ENCODE measurements around the gene SDC1.

SDC1 gene

GRCh38 chr2:20184067-20184938 lies 40.6 kb downstream of the SDC1 start:
- peak; percentile 33 for DNase-seq (ENCODE audit: low read depth)
- H3K4me3 ChIP-seq (ENCODE audit: low read depth, low read length), result no peak overlapping the region
- TF ChIP-seq MAX (IDR thresholded peaks at IDR 0.05; ENCODE audit: low read depth, low read length) (no peak), POLR2A (IDR thresholded peaks at IDR 0.05; ENCODE audit: extremely low read depth, insufficient read length) (no peak), MYC (IDR thresholded peaks at IDR 0.05; ENCODE audit: low read depth, low read length) (no peak), CTCF (IDR thresholded peaks at IDR 0.05; ENCODE audit: low read depth, low read length) (no peak)

- DNase-seq (ENCODE audit: low read depth), result no peak
- no peak for TF ChIP-seq MYC (IDR thresholded peaks at IDR 0.05; ENCODE audit: low read depth, low read length)
- H3K4me3 ChIP-seq (ENCODE audit: low read depth, low read length), result no peak overlapping the region
Measured at GRCh38 chr2:20183373-20183772, 41.6 kb downstream of the SDC1 start.

- peak; percentile 22 for DNase-seq (ENCODE audit: low read depth)
Measured at GRCh38 chr2:20182241-20182931, 42.5 kb downstream of the SDC1 start.

GRCh38 chr2:20181761-20182160 lies 43.2 kb downstream of the SDC1 start:
- TF ChIP-seq MYC (IDR thresholded peaks at IDR 0.05; ENCODE audit: low read depth, low read length) (no peak), MAX (IDR thresholded peaks at IDR 0.05; ENCODE audit: low read depth, low read length) (no peak), POLR2A (IDR thresholded peaks at IDR 0.05; ENCODE audit: extremely low read depth, insufficient read length) (no peak), CTCF (IDR thresholded peaks at IDR 0.05; ENCODE audit: low read depth, low read length) (no peak)
- H3K4me3 ChIP-seq (ENCODE audit: low read depth, low read length), result no peak overlapping the region
- no peak for DNase-seq (ENCODE audit: low read depth)

More at GRCh38 chr2:20182241-20182931, 42.5 kb downstream of the SDC1 start:
- H3K4me3 ChIP-seq (ENCODE audit: low read depth, low read length), result no peak overlapping the region
- no peak for TF ChIP-seq POLR2A (IDR thresholded peaks at IDR 0.05; ENCODE audit: extremely low read depth, insufficient read length)
- TF ChIP-seq CTCF (IDR thresholded peaks at IDR 0.05; ENCODE audit: low read depth, low read length), result no peak

- no peak for TF ChIP-seq POLR2A (IDR thresholded peaks at IDR 0.05; ENCODE audit: extremely low read depth, insufficient read length)
- TF ChIP-seq MYC (IDR thresholded peaks at IDR 0.05; ENCODE audit: low read depth, low read length), result no peak
- no peak for TF ChIP-seq MAX (IDR thresholded peaks at IDR 0.05; ENCODE audit: low read depth, low read length)
- no peak for TF ChIP-seq CTCF (IDR thresholded peaks at IDR 0.05; ENCODE audit: low read depth, low read length)
- H3K4me3 ChIP-seq (ENCODE audit: low read depth, low read length), result no peak overlapping the region
- no peak for DNase-seq (ENCODE audit: low read depth)
Measured at GRCh38 chr2:20180676-20181648, 44.0 kb downstream of the SDC1 start.

Data from NB4 (cell line).